NCI-H345 (cell line): ENCODE measurements around the gene SGTB.

Experiments used
- DNase-seq: peaks from one replicate; lab custom pipeline; 2025; lab: John Stamatoyannopoulos, UW

The SGTB gene

DNA sequence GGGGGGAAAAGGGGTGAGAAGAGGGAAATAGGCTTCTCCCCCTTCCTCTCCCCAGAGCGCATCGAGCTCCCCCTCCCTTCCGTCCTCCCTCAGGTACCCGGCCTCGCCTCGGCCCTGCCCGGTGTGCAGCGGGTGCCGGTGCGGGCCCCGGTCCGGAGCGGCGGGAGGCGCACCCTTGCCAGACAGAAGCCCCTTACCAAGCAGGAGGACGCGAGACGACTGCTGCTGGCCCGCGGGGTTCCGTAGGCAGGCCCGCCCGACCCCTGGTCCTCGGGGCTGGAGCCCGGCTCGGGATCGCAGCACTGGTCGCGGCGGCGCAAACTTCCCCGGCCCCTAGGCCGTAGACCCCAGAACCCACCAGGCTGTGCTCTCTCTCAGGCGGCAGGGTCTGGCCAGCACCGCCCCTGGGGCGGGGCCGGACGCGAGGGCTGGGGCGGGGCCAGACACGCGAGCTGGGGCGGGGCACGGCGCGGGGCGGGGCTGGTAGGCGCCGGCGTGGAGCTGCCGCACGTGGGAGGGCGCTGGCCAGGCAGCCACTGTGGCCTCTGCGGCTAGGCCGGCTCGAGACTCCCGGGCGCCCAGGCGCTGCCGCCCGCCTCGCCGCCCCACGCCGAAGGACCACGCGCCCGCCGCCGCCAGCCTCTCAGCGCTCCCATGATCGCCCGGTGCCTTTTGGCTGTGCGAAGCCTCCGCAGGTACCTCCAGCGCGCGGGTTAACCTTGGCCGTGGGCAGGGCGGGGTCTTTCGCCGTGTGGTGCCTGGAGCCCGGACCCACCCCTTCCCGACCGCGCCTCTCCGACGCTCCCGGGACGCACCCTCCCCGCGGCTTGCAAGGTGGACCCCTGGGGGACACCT lies at the start of gene SGTB, which contains the start of gene NLN:
Gene SGTB, minus strand, starts transcription at position 390 of the 855 bp plus-strand sequence. CDS start 1,302 bp downstream, outside the sequence.
Gene NLN, plus strand, starts transcription at position 486 of the 855 bp plus-strand sequence. Its CDS starts 169 bp downstream, at position 655.
- peak; percentile 69 for DNase-seq

- no peak for DNase-seq
Observed at GRCh38 chr5:65771266-65771665, 49.4 kb upstream of the SGTB start.

- no peak for DNase-seq
Observed at GRCh38 chr5:65769539-65769938, 47.6 kb upstream of the SGTB start.

DNA sequence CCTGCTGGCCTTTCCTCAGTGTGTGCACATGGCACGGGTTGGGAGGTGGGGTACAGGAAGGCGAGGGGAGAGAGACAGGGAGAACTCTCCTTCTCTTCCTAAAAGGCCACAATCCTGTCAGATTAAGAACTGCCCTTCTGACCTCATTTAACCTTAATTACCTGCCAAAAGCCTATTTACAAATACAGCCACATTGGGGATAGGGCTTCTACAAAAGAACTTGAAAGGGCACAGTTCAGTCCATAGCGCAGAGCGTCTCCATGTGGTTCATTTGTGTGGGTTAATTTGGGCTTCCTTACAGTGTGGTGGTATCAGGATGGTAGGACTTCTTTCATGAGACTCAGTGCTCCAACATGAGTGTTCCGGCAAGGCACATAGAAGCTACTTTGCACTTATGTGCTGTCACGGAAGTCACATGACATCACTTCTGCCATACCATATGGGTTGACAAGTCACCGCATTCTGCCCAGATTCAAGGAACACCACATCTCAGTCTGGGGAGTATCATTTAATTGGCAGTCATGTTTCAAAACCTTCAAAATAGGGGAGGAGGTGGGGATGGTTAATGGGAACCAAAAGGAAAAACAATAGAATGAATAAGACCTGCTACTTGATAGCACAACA lies 46.9 kb upstream of the SGTB start:
- DNase-seq = no peak

DNA sequence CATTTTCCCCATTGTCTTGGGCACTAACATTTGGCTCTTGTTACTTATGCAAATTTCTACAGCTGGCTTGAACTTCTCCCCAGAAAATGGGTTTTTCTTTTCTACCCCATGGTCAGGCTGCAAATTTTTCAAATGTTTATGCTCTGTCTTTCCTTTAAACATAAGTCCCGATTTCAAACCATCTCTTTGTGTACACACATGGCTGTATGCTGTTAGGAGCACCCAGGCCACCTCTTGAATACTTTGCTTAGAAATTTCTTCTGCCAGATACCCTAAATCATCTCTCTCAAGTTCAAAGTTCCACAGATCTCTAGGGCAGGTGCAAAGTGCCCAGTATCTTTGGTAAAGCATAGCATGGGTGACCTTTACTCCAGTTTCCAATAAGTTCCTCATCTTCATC lies 45.7 kb upstream of the SGTB start:
- no peak for DNase-seq

- no peak for DNase-seq
Observed at GRCh38 chr5:65766781-65767180, 44.9 kb upstream of the SGTB start.

- no peak for DNase-seq
Observed at GRCh38 chr5:65766175-65766574, 44.3 kb upstream of the SGTB start.

GRCh38 chr5:65765582-65765981 lies 43.7 kb upstream of the SGTB start:
- DNase-seq = no peak

DNA sequence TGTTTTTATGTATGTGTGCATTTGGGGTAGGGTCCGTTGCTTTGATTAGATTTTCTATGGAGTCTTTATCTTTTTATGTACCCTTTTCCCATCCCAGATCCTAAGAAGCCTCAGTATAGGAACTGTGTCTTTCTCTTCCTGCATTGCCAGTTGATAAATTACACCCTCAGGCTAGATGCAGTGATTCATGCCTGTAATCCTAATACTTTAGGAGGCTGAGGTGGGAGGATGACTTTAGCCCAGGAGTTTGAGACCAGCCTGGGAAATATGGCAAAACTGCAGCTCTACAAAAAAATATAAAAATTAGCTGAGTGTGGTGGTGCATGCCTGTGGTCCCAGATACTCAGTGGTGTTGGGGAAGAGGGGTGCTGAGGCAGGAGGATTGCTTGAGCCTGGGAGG lies 40.3 kb upstream of the SGTB start:
- DNase-seq = no peak

GRCh38 chr5:65760504-65761275 lies 38.8 kb upstream of the SGTB start:
- peak; percentile 42 for DNase-seq

- DNase-seq = no peak
Observed at GRCh38 chr5:65758546-65759144, 36.7 kb upstream of the SGTB start.

GRCh38 chr5:65753189-65753588 lies 31.3 kb upstream of the SGTB start:
- DNase-seq = no peak

- no peak for DNase-seq
Observed at GRCh38 chr5:65750938-65751337, 29.0 kb upstream of the SGTB start.

GRCh38 chr5:65749956-65750355 lies 28.0 kb upstream of the SGTB start:
- no peak for DNase-seq

GRCh38 chr5:65749221-65749844 lies 27.4 kb upstream of the SGTB start:
- no peak for DNase-seq

DNA sequence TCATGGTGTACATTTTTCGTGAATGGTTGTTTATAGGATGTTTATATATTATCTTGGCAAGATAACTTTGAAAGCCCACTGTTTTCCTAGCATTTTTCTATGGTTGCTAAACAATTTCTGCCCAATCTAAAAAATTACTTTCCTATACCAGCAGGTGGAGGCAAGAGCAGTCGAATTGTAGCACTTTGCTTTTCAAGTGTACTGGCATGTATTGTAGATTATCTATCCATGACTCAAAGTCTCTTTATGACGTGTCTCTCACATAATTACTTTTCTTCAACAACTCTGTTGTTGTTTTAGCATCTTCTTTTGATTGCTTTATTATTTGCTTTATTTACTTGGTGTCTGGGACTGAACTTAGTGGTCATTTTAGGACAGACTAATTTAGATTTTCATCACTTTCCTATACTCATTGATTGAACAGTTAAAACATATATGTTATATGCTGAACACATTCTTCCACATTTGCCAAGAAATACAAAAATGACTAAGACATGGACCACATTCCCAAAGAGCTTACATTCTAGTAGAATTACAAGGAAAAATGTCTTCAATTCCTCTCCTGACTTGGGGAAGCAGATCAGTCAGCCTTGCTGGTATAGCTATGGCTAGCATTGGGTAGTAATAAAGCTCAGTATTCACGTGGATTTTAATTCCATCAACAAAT lies 20.8 kb upstream of the SGTB start:
- DNase-seq = no peak

- DNase-seq = no peak
Observed at GRCh38 chr5:65739162-65739561, 17.3 kb upstream of the SGTB start.

- DNase-seq = no peak
Observed at GRCh38 chr5:65738305-65738704, 16.4 kb upstream of the SGTB start.

GRCh38 chr5:65737842-65738241 lies 15.9 kb upstream of the SGTB start:
- no peak for DNase-seq

- no peak for DNase-seq
Observed at GRCh38 chr5:65736011-65736410, 14.1 kb upstream of the SGTB start.

GRCh38 chr5:65734921-65735320 lies 13.0 kb upstream of the SGTB start:
- no peak for DNase-seq
